CD14-positive monocyte (primary cell): ENCODE measurements around the gene ELMO3. TPM values are rescaled to one million over a fixed set of nuclear protein-coding genes. Genes with fewer than 3 reads are reported as not detected.

Experiments used
- DNase-seq, 3 donors: peaks; one replicate each; pipeline ENCODE4 v3.0.0-alpha.2; 2011 to 2022
- H2AFZ ChIP-seq: 2 replicates; pipeline ENCODE4 v1.6.0; 2012; ENCODE audit warnings: mild to moderate bottlenecking, low read depth, low read length, inconsistent platforms; ENCODE audit not compliant: insufficient read depth, poor library complexity, severe bottlenecking
- H3K27ac ChIP-seq, 2 donors: 1 replicate in 1 of 2; 2 replicates in 1 of 2; pipeline ENCODE4 v1.5.1; 2012 to 2013; ENCODE audit warnings: low read length in 2 of 2, control low read depth in 1 of 2, inconsistent platforms in 1 of 2, low read depth in 1 of 2, mild to moderate bottlenecking in 1 of 2
- H3K27me3 ChIP-seq, 2 donors: one replicate each; pipeline versions ENCODE4 v1.6.0 to v1.6.1; 2011 to 2013; ENCODE audit warnings: low read length in 2 of 2; ENCODE audit not compliant: control insufficient read depth in 2 of 2, insufficient read depth in 2 of 2
- H3K36me3 ChIP-seq, 2 donors: replicated peaks in 1 of 2; 1 replicate in 1 of 2; 2 replicates in 1 of 2; pipeline versions ENCODE4 v1.5.1 to v1.6.1; 2012 to 2013; ENCODE audit warnings: low read length in 2 of 2, control low read depth in 1 of 2, inconsistent platforms in 1 of 2, mild to moderate bottlenecking in 1 of 2; ENCODE audit not compliant: insufficient read depth in 2 of 2, control insufficient read depth in 1 of 2
- H3K4me1 ChIP-seq, 2 donors: 1 replicate in 1 of 2; 2 replicates in 1 of 2; pipeline versions ENCODE4 v1.5.1 to v1.6.1; 2012 to 2013; ENCODE audit warnings: low read length in 2 of 2, control low read depth in 1 of 2, inconsistent platforms in 1 of 2, mild to moderate bottlenecking in 1 of 2, moderate library complexity in 1 of 2; ENCODE audit not compliant: insufficient read depth in 2 of 2, control insufficient read depth in 1 of 2
- H3K4me2 ChIP-seq: replicated peaks from 2 replicates; pipeline ENCODE3; 2012; ENCODE audit warnings: low read length, moderate library complexity, mild to moderate bottlenecking; ENCODE audit not compliant: poor library complexity, severe bottlenecking; ENCODE audit errors: extremely low read depth
- H3K4me3 ChIP-seq, 3 experiments: fragments of 200-600 bp in 1 of 3; sonication (generic) in 1 of 3; replicated peaks in 1 of 3; 1 replicate in 2 of 3; 2 replicates in 1 of 3; pipeline ENCODE4 v1.5.1; 2011 to 2013; ENCODE audit warnings: low read length in 3 of 3, mild to moderate bottlenecking in 3 of 3, control low read depth in 2 of 3, low read depth in 2 of 3, inconsistent platforms in 1 of 3, moderate library complexity in 1 of 3
- H3K79me2 ChIP-seq: 2 replicates; pipeline ENCODE4 v1.6.0; 2012; ENCODE audit warnings: mild to moderate bottlenecking, control low read depth, inconsistent platforms, low read length, moderate library complexity; ENCODE audit not compliant: insufficient read depth
- H3K9ac ChIP-seq: 2 replicates; pipeline ENCODE4 v1.6.0; 2017; ENCODE audit warnings: low read length, mild to moderate bottlenecking; ENCODE audit not compliant: insufficient read depth, poor library complexity, severe bottlenecking
- H3K9me3 ChIP-seq, 2 donors: replicated peaks in 1 of 2; 1 replicate in 1 of 2; 2 replicates in 1 of 2; pipeline versions ENCODE4 v1.5.1 to v1.6.1; 2012 to 2013; ENCODE audit warnings: low read length in 2 of 2, control low read depth in 1 of 2; ENCODE audit not compliant: control insufficient read depth in 1 of 2, insufficient read depth in 1 of 2
- H4K20me1 ChIP-seq: 2 replicates; pipeline ENCODE4 v1.6.0; 2012; ENCODE audit warnings: mild to moderate bottlenecking, low read length, control low read depth, moderate library complexity; ENCODE audit not compliant: insufficient read depth
- H3K27ac Mint-ChIP-seq, 7 donors: one replicate each; pipeline ENCODE4 v1.8.0; 2020; ENCODE audit warnings: mild to moderate bottlenecking in 7 of 7, mixed read lengths in 7 of 7, moderate library complexity in 6 of 7, inconsistent platforms in 2 of 7
- H3K27me3 Mint-ChIP-seq, 3 donors: one replicate each; pipeline ENCODE4 v1.8.0; 2021 to 2022; ENCODE audit warnings: low read depth in 3 of 3, mild to moderate bottlenecking in 3 of 3, mixed read lengths in 3 of 3, moderate library complexity in 3 of 3, inconsistent platforms in 1 of 3
- H3K36me3 Mint-ChIP-seq, 2 donors: one replicate each; pipeline ENCODE4 v1.8.0; 2020; ENCODE audit warnings: mixed read lengths in 2 of 2, inconsistent platforms in 1 of 2, mild to moderate bottlenecking in 1 of 2
- H3K4me1 Mint-ChIP-seq: one replicate; pipeline ENCODE4 v1.8.0; 2020; ENCODE audit warnings: mild to moderate bottlenecking, mixed read lengths
- H3K4me3 Mint-ChIP-seq, 2 donors: one replicate each; pipeline ENCODE4 v1.8.0; 2020; ENCODE audit warnings: mild to moderate bottlenecking in 2 of 2, mixed read lengths in 2 of 2, moderate library complexity in 1 of 2
- H3K9me3 Mint-ChIP-seq, 7 donors: one replicate each; pipeline ENCODE4 v1.8.0; 2020 to 2022; ENCODE audit warnings: mixed read lengths in 7 of 7, mild to moderate bottlenecking in 6 of 7, moderate library complexity in 6 of 7, inconsistent platforms in 2 of 7
- CTCF ChIP-seq: fragments of 200-600 bp; IDR thresholded peaks from one replicate; pipeline ENCODE4 v1.8.0; 2022; ENCODE audit warnings: antibody characterized with exemption, mild to moderate bottlenecking
- WGBS: methylation state at CpG from one replicate; pipeline ENCODE4 v1.1.5; 2013; ENCODE audit warnings: missing lambda C conversion rate; ENCODE audit not compliant: insufficient coverage; 5-methylcytosine and 5-hydroxymethylcytosine counted together
- intact Hi-C, 2 donors: fragments of 100-400 bp; cut with micrococcal nuclease; formaldehyde crosslinking; loops; one replicate each; pipeline versions ENCODE4 v1.15.0 to v1.15.1; 2023
- polyA plus RNA-seq, 3 donors: library from polyadenylated mRNA; depleted of rRNA in 1 of 3; unstranded in 2 of 3; stranded (reverse) in 1 of 3; fragments of 300-500 nt in 2 of 3; fragments of >200 nt in 1 of 3; fragmentation: Illumina TruSeq in 2 of 3; gene quantifications; 1 replicate in 2 of 3; 2 replicates in 1 of 3; pipeline ENCODE4 v1.2.3, GENCODE V29; 2012 to 2021

The ELMO3 gene
- polyA plus RNA-seq, 3 donors = 0.15 to 7.0 TPM; not detected in 1

GRCh38 chr16:67181346-67181745 is 17.6 kb upstream of the ELMO3 start:
- Histone ChIP-seq H3K4me3 (no peak overlapping the region), H3K27me3 (peaks cover 3 to 29% of the 10 kb centered on the region in 2 donors), H3K27ac (no peak overlapping the region), H4K20me1 (peaks cover 19% of the 10 kb centered on the region), H3K4me2 (no peak overlapping the region), H3K9me3 (no peaks in the 10 kb centered on the region), H2AFZ (no peak overlapping the region), H3K36me3 (no peaks in the 10 kb centered on the region), H3K9ac (no peak overlapping the region), H3K4me1 (peaks cover 49 to 59% of the 10 kb centered on the region in 2 donors), H3K79me2 (peaks cover 8% of the 10 kb centered on the region)
- no peak for DNase-seq
- TF ChIP-seq CTCF = no peak
- peaks cover 22% of the 10 kb centered on the region for H3K4me1 Mint-ChIP-seq
- WGBS = 100% methylated on average over 2 of the region's 2 CpGs
- peaks cover 16 to 21% of the 10 kb centered on the region in 2 donors for H3K36me3 Mint-ChIP-seq
- H3K9me3 Mint-ChIP-seq = peaks cover 0 to 10% (median 3%) of the 10 kb centered on the region in 7 donors
- peaks cover 22 to 57% (median 36%) of the 10 kb centered on the region in 3 donors for H3K27me3 Mint-ChIP-seq
- intact Hi-C loops = no loop called here
- no peak overlapping the region for H3K27ac Mint-ChIP-seq
- no peak overlapping the region for H3K4me3 Mint-ChIP-seq

- TF ChIP-seq CTCF = no peak
- no peak overlapping the region for H3K4me2 ChIP-seq
- peaks cover 16 to 55% (median 32%) of the 10 kb centered on the region in 3 donors for H3K27me3 Mint-ChIP-seq
- peaks cover 11% of the 10 kb centered on the region for H4K20me1 ChIP-seq
- DNase-seq = no peak
- no peak overlapping the region for H3K9ac ChIP-seq
- no peak overlapping the region for H3K27ac Mint-ChIP-seq
- no peak overlapping the region for H3K27ac ChIP-seq
- no peaks in the 10 kb centered on the region for H3K9me3 ChIP-seq
- peaks cover 22% of the 10 kb centered on the region for H3K4me1 Mint-ChIP-seq
- H3K36me3 ChIP-seq = no peaks in the 10 kb centered on the region
- peaks cover 11 to 14% of the 10 kb centered on the region in 2 donors for H3K36me3 Mint-ChIP-seq
- peaks cover 8% of the 10 kb centered on the region for H3K79me2 ChIP-seq
- peaks cover 3 to 20% of the 10 kb centered on the region in 2 donors for H3K27me3 ChIP-seq
- peaks cover 0 to 7% (median 3%) of the 10 kb centered on the region in 7 donors for H3K9me3 Mint-ChIP-seq
- 71% methylated on average over 2 of the region's 2 CpGs for WGBS
- H2AFZ ChIP-seq = no peak overlapping the region
- intact Hi-C loops = no loop called here
- H3K4me1 ChIP-seq = peaks cover 49 to 59% of the 10 kb centered on the region in 2 donors
- H3K4me3 Mint-ChIP-seq = no peak overlapping the region
- no peak overlapping the region for H3K4me3 ChIP-seq
Measured at GRCh38 chr16:67182288-67182687, 16.6 kb upstream of the ELMO3 start.
